Stimulated activated CD8-positive, alpha-beta memory T cell treated with anti-CD3 and anti-CD28 coated beads, Interleukin-4, amount 100 ng/mL, for 1 hour (primary cell): ENCODE results near the gene MEIG1.
"Not testable (repeated sequence)": the region's sequence is repeated elsewhere in the genome, so short reads cannot be mapped to it uniquely, and the experiment has no call there.

Experiments
- DNase-seq, 2 donors: peaks; one replicate each; pipeline ENCODE4 v3.0.0-alpha.2; 2020; ENCODE audit warnings: low read depth in 2 of 2, low spot score in 1 of 2

The MEIG1 gene, protein sequence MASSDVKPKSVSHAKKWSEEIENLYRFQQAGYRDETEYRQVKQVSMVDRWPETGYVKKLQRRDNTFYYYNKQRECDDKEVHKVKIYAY

DNA sequence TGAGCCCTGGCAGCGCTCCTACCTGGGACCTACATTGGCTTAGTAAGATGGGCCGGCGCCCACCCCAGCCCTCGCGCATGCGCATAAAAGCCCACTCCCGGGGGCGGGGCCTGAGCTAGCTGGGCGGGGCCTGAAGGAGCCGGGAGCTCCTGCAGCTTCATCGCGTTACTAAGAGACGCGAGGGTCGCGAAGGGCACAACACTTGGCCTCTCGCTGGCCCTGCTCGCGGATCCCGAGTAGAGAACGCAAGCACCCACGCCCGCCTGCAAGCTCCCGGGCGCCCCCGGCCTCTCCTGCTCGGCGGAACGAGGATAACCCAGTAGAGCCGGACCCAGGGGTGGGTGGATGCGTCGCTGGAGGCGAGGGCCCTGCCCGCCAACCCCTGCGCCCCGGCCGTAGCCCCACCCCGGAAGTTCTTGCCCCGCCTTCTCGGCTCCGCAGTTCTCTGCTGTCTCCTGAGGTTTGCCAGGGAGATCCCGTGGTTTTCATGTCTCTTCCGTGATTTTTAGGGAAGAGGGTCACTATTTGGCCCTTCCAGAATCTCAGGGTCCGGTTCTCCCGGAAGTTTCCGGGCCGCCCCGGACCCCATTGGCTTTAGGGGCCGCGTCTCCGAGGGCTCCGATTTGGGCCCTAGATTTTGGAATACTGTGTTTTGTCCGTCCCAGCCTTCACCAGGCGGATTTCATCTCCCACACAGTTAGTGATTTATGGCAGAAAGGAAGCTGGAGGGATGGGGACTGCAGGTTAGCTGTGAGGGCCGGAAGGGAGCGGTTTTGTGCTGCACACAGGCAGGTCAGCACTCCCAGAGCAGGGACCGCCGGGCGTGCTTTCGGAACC, at the start of gene MEIG1:
Gene MEIG1, plus strand, starts transcription at position 168 of the 837 bp plus-strand sequence. CDS start 7,081 bp downstream, outside the sequence.
- DNase-seq, result peak; percentile 87 to 91

DNA sequence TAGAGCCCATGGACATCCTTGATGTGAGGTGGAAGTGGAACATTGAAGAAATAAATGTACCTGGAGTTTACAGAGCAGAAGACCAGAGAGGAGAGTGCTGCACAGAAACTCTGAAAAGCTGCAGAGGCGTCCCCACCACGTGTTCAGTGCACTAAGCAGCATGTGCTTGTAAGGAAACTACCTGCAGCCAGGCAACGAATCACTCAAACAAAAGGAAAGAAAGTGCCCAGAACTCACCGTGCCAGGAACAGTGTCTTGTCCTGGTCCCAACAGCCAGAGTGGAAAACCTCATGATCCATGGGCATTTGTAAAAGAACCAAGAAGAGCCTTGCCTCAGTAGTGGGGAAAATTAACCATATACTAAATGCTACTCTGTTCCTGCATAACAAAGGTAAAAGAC, 48.2 kb upstream of the MEIG1 start:
- DNase-seq, result no peak

DNA sequence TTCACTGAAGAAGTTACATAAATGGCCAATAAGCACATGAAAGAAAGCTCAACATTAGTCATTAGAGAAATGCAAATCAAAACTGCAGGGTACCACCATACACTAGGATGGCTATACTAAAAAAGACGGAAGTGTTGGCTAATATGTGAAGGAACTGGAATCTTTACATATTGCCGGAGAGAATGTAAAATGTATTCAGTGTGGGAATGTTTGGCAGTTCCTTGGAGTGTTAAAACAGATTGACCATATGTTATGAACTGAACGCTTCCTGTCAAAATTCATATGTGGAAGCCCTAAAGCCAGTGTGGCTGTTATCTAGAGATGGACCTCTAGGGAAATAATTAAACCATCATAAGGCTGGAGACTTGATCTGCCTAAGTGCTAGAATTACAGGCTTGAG, 47.4 kb upstream of the MEIG1 start:
- no peak for DNase-seq

DNA sequence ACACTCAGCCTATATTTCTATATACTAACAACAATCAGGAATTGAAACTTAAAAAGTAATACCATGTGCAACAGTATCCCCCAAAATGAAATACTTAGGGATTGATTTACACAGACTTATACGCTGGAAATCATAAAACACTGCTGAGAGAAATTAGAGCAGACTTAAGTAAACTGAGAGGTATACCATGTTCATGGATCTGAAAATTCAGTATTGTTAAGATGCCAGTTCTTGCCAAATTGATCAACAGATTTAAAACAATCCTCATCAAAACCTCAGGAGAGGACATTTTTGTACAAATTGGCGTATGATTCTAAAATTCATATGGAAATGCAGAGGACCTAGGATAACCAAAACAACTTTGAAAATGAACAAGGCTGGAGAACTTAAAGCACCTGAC, 42.6 kb upstream of the MEIG1 start:
- DNase-seq, result no peak

DNA sequence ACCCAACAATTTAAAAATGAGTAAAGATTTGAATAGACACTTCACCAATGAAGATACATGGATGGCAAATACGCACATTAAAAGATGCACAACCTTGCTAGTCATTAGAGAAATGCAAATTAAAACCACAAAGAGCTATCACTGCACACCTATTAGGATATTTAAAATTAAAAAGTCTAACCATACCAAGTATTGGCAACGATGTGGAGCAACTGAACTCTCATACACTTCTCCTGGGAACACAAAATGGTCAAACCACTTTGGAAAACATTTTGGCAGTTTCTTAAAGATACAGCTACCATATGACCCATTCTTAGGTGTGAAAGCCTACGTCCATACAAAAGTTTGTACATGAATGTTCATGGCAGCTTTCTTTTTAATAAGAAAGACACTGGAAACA, 41.4 kb upstream of the MEIG1 start:
- no peak for DNase-seq

DNA sequence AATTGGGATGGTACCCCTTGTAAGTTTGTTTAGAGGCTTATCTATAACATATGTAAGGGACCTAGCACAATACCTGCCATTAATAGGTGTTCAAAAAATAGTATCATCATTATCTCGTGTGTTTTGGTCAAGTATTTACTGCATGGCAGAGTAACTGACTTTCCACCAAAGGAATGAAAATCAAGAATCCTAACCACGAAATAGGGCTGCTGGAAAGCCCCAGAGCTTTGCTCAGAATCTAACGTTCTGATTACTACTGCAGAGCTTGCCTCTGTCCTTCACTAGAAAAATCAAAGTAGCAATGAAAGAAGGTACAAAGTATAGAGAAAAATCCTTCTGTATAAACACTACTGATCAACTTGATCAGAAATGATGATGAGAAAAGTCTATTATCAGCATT, 40.2 kb upstream of the MEIG1 start:
- no peak for DNase-seq

DNA sequence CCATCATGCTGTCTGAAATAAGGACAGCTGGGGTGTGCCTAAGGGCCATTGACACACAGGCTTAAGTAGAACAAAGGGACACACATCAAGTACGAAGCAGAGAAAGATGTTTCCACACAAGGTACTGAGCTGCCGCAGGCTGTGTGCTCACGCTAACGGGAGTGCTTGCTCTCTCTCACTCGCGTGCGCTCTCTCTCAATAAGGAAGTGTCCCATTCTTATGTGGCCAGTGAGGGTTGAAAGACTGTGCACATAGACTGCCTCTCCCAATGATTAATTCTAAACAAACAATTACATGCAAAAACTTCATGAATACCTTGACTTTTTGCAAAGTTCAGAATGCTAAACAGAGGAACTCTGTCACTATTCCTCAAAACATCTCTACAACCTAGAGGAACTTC, 35.2 kb upstream of the MEIG1 start:
- DNase-seq, result no peak

DNA sequence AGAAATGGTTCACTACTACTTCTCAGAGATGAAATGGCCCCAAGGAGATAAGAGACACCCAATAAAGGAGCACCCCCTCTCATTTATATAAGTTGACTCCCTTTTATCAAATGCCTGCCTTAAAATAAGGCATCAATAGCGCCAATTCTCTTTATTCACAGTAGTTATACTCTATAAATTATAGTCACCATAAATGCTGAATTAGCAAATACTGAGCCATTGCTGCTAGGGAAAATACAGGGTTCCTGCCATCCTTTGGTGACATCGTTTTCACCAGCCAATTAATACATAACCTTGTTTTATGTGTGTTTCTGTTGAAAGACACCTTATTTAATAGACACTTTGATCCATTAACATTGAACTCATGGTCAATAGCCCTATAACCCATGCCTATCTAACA, 33.9 kb upstream of the MEIG1 start:
- DNase-seq, result no peak

DNA sequence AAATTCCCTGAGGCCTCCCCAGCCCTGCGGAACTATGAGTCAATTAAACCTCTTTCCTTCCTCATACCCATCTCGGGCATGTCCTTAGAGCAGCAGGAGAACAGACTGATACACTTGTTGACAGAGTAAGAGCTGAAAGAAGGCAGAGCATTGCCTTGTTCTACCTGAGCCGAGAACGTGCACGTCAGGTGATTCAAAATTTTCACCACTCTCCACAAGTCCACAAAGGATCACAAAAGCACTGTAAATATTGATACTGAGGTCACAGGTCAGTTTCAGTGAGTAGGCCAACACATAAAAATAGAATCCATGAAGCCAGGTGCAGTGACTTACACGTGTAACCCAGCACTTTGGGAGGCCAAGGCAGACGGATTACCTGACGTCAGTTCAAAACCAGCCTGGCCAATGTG, 33.1 kb upstream of the MEIG1 start:
- DNase-seq, result no peak

DNA sequence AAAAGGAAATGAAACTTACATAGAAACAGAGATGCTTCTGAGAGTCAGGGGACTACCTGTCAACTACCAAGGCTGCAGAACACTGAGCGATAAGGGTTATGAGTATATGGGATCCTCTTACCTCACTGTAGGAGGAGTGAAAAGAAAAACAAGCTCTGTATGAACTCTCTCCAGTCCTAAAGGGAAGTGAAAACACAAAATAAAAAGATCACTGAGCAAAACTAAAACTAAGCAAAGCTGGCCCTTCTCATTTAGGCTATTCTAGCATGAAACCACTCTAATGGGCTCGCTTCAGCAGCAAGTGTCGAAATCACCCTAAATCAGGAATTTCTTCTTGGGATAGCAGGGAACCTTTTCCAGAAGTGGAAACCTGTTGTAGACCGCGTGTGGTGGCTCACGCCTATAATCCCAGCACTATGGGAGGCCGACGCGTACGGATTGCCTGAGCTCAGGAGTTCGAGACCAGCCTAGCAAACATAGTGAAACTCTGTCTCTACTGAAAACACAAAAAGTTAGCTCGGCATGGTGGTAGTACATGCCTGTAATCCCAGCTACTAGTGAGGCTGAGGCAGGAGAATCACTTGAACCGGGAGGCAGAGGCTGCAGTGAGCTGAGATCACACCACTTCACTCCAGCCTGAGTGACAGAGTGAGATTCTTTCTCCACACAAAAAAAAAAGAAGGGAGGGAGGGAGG, 32.3 kb upstream of the MEIG1 start:
- DNase-seq, result no peak

DNA sequence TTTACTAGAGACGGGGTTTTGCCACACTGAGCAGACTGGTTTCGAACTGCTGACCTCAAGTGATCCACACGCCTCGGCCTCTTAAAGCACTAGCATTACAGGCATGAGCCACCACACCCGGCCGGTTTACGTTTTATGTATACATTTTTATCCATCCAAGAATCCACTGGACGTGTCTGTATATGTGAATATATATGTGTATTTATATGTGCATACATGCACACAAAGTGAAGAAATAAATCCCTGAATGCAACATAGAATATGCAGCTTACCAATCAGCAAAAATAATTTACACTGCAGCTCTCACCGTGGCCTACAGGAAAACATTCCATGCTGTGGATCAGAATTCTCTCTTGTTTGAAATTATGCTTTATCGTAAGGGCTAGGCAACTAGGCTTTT, 28.6 kb upstream of the MEIG1 start:
- no peak for DNase-seq

DNA sequence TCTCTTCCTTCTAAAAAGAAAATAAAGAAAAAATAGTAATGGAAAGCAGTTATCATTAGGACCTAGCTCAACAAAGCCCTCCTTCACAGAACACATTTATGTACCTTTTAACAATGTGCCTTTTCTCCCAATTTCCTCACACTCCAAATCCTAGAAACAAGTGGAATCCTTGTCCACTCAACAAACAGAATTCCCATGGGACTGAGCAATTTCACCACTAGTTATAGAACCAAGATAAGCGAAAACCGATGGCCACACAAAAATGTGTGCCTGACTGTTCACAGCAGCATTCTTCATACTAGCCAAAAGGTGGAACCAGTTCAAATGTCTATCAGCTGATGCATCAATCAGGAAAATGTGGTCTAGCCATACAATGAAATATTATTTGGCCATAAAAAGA, 22.6 kb upstream of the MEIG1 start:
- DNase-seq, result no peak

DNA sequence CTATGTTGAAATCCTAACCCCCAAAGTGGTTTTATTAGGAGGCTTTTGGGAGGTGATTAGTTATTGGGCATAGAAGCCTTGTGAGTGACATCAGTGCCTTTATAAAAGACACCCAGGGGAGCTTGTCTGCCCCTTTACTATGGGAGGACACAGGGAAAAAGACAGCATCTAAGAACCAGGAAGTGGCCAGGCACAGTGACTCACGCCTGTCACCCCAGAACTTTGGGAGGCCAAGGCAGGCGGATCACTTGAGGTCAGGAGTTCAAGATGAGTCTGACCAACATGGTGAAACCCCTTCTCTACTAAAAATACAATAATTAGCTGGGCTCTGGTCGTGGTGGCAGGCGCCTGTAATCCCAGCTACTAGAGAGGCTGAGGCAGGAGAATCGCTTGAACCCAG, 20.2 kb upstream of the MEIG1 start:
- DNase-seq, result not testable (repeated sequence)

DNA sequence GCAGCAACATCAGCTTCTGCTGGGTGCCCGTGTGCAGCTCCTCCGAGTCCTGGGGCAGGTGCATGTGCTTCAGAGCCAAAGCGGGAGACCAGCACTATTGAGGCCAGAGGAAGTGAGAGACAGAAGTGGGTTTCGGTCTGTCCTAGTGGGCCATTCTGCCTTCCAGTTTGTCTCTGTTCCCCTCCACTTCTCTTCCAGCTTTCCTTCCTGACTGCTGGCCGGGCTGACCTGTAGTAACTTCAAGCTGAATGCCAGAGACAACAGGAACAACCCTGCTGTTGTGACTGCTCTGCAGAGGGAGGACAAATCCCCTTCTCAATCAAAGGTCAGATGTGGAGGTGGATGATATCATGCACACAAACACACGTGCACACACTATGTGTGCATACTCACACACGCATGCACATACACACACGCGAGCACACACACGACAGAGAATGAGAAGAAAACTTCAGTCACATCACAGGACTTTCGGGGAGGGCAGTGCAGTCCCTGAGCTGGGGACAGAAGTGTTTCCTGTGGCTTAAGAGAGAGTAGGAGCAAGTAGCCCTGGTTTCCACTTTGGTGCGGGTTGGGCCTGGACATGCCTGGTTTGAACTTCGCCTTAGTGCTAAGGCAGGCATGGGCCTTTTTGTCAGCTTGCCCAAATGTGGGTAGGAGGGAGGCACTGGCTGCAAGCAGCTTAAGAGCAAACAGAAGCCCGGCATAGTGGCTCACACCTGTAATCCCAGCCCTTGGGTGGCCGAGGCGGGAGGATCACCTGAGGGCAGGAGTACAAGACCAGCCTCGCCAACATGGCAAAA, 16.8 kb upstream of the MEIG1 start:
- DNase-seq, result not testable (repeated sequence)

DNA sequence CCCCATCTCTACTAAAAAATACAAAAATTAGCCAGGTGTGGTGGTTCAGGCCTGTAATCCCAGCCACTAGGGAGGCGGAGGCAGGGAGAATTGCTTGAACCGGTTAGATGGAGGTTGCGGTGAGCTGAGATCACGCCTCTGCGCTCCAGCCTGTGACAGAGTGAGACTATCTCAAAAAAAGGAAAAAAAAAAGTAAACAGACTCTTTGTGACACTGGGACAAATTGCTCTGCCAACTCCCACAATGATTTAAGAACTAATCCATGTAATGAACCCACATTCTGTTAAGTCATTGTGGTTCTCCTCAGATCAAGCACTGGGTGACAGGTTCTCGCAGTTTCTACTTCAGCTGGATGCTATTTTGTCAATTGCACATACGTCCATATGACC, 16.2 kb upstream of the MEIG1 start:
- not testable (repeated sequence) for DNase-seq

DNA sequence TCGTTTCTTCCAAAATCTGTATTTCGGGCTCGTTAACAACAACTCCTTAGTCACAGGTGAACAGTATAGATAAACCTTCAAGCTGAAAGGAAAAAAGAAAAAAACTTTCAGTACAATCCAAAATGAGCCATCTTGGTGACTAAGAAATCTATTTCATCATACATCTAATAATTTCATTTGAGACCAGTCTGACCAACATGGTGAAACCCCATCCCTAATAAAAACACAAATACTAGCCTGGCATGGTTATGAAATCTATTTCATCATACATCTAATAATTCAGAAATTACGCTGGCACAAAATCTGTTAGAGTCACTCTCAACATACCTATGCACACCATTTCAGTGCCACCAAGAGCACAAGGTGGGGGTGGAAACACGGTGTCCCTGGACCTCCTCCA, 14.1 kb upstream of the MEIG1 start:
- DNase-seq, result no peak

DNA sequence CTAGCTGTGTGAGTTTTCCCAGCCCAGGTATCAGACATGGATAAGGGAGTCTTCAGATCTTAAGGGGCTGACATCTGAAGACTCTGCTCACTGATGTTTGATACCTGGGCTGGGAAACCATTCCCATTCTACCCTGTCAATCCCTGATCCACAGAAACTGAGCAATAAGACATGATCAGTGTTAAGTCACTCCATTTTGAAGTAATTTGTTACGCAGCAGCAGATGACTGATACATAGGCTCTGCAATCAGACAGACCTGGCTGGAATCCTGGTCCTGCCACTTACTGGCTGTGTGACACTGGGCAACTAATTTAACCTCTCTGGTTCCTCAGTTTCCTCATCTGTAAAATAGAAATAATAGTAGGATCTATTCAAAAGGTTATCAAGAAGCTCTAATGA, 11.9 kb upstream of the MEIG1 start:
- DNase-seq, result no peak

DNA sequence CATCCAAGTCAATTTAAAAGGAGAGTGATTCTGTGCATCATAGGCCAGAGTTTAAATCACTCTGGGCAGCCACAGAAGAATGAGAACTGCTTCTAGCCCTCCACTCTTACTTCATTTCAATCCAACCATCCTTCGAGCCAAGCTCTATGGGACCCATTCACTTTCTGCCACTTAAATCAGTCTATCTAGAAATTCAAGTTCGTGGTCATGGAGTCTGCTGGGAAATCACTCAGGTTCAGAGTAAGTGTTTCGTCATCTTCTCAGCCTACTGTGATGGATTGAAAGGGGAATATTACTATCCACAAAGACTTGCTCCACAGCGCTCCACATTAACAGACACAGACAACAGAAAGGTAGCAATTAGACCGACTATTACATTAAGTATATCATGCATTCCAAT, 9.9 kb upstream of the MEIG1 start:
- no peak for DNase-seq

DNA sequence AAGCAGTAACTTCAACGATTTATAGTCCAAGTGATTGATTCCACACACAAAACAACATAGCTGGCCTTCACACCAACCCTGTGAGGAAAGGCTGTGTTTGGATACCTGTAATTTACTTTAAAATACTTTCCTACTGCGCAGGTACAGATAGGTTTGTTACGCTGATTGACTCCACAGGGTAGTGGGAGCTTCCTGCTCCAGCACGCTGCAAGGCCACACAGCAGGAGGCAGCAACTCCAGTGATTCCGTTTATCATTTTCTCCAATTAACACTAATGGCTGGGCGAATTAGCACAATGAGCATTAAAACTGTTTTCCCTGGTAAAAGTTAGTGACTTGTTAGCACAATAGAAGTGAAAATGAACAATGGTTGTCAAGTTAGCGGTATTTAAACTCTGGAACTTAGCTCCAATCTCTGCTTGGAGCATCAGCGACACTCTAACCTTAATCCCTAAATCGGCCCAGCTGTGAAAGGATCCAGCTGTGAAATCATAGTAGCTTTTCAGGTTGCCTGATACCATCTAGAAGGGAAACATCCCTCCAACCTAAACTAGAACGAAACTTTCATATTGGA, 6.3 kb upstream of the MEIG1 start:
- DNase-seq, result no peak

DNA sequence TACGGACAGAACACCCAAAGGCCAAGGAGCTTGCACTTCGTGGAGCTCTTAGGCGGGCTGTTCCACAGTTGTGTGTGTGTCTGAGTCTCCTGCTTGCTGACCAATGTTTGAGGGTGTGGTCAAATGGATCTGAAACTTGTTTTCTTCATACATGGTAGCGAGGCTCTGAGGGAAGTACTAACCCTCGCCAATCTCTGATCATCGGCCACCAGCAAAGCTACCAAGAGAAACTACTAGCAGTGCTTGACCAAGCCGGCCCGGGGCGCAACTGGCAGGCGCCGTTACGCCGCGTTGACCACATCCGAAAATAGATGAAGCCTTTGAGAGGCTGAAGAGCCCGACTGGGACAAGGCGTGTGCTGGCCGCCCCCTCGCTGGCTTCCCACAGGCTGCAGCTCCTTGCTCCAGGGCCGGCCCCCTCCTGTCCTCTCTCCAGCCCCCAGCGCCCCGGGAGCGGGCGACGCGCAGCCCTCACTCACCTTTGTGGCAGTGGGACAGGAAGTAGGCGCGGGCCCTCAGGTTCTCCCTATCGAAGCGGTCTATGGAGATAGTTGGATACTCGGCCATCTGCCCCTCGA, 5.7 kb upstream of the MEIG1 start:
- DNase-seq, result no peak
